Sigmoid colon (tissue), 7 donors: ENCODE results near the gene FKTN. TPM values are rescaled to one million over a fixed set of nuclear protein-coding genes. Genes with fewer than 3 reads are reported as not detected.

Source experiments
- DNase-seq: peaks from one replicate; pipeline ENCODE4 v3.0.0-alpha.2; 2019
- H3K27ac ChIP-seq, 4 donors: fragments of 200-600 bp; sonication (generic); one replicate each; pipeline ENCODE4 v1.5.1; 2016 to 2019; ENCODE audit warnings: mild to moderate bottlenecking in 1 of 4
- H3K27me3 ChIP-seq, 3 donors: fragments of 200-600 bp; sonication (generic); one replicate each; pipeline ENCODE4 v1.5.1; 2019; ENCODE audit warnings: mild to moderate bottlenecking in 1 of 3
- H3K36me3 ChIP-seq, 4 donors: fragments of 200-600 bp; sonication (generic); one replicate each; pipeline ENCODE4 v1.5.1; 2016 to 2019
- H3K4me1 ChIP-seq, 4 donors: fragments of 200-600 bp; sonication (generic); one replicate each; pipeline ENCODE4 v1.5.1; 2017 to 2019
- H3K4me3 ChIP-seq, 4 donors: fragments of 200-600 bp; sonication (generic); one replicate each; pipeline ENCODE4 v1.5.1; 2017 to 2019; ENCODE audit warnings: mild to moderate bottlenecking in 2 of 4, moderate library complexity in 1 of 4
- H3K9me3 ChIP-seq, 4 donors: fragments of 200-600 bp in 3 of 4; sonication (generic) in 3 of 4; one replicate each; pipeline versions ENCODE4 v1.5.1 to v1.6.1; 2013 to 2019
- CTCF ChIP-seq, 4 experiments: fragments of 450-650 bp in 3 of 4; fragments of 200-600 bp in 1 of 4; IDR thresholded peaks; one replicate each; pipeline ENCODE4 v1.5.1; 2016 to 2019; ENCODE audit warnings: antibody characterized with exemption in 4 of 4, mild to moderate bottlenecking in 3 of 4, moderate library complexity in 2 of 4
- EP300 ChIP-seq, 4 donors: sonication (generic); formaldehyde crosslinking; IDR thresholded peaks; one replicate each; pipeline ENCODE4 v1.6.1; 2017; ENCODE audit warnings: antibody characterized with exemption in 4 of 4
- POLR2A ChIP-seq, 2 donors: fragments of 450-650 bp; IDR thresholded peaks; one replicate each; pipeline ENCODE4 v1.6.1; 2016; ENCODE audit warnings: antibody characterized with exemption in 2 of 2, mild to moderate bottlenecking in 2 of 2, moderate library complexity in 2 of 2
- POLR2AphosphoS5 ChIP-seq, 4 donors: sonication (generic); formaldehyde crosslinking; IDR thresholded peaks; one replicate each; pipeline ENCODE4 v1.6.1; 2017; ENCODE audit warnings: antibody characterized with exemption in 4 of 4
- WGBS, 2 donors: extraction: QIAGEN DNeasy Blood & Tissue Kit; methylation state at CpG; one replicate each; pipeline ENCODE4 v1.1.7; 2013; 5-methylcytosine and 5-hydroxymethylcytosine counted together
- intact Hi-C: fragments of 100-400 bp; cut with DNase I; formaldehyde crosslinking; loops from one replicate; pipeline ENCODE4 v1.15.1; 2023
- polyA plus RNA-seq, 3 donors: library from polyadenylated mRNA; stranded (reverse); fragments of 200-250 nt; gene quantifications; one replicate each; pipeline ENCODE4 v1.2.3, GENCODE V29; 2013
- total RNA-seq, 4 donors: library from RNA; depleted of rRNA; stranded (reverse); fragments of >200 nt; gene quantifications; one replicate each; pipeline ENCODE4 v1.1.0, GENCODE V29; 2016
- donor health status: healthy with polysubstance abuse.
- donor health status: Bipolar disorder and iron deficiency.
- donor health status: healthy.

FKTN gene
- total and polyA plus RNA-seq, 7 donors: 0.60 to 13.9 (median 8.0) TPM

GRCh38 chr9:105593145-105593544 lies 35.2 kb downstream of the FKTN start:
- WGBS, 2 donors: 79 to 96% methylated on average over 3 of the region's 3 CpGs
- intact Hi-C loops: no loop called here
- Histone ChIP-seq H3K27me3 (no peaks in the 10 kb centered on the region), H3K4me1 (no peaks in the 10 kb centered on the region), H3K27ac (no peak overlapping the region), H3K36me3 (peaks cover 0 to 29% (median 4%) of the 10 kb centered on the region in 4 donors), H3K4me3 (no peak overlapping the region), H3K9me3 (peaks cover 0 to 12% (median 0%) of the 10 kb centered on the region in 4 donors)
- no peak for DNase-seq
- TF ChIP-seq CTCF (IDR thresholded peaks at IDR 0.05): no peak
- no peak for TF ChIP-seq EP300 (IDR thresholded peaks at IDR 0.05)
- TF ChIP-seq POLR2AphosphoS5 (IDR thresholded peaks at IDR 0.05): no peak
- TF ChIP-seq POLR2A (IDR thresholded peaks at IDR 0.05): no peak

- TF ChIP-seq POLR2A (IDR thresholded peaks at IDR 0.05): no peak
- peak in 3 of 4 experiments; percentile 20 to 50 (median 37) for TF ChIP-seq CTCF (IDR thresholded peaks at IDR 0.05)
- TF ChIP-seq POLR2AphosphoS5 (IDR thresholded peaks at IDR 0.05): no peak
- no peak for TF ChIP-seq EP300 (IDR thresholded peaks at IDR 0.05)
- H3K27ac ChIP-seq: no peak overlapping the region
- DNase-seq: no peak
- intact Hi-C loops: loop anchor here (5.0 kb wide), 1 partner anchor 273 kb away; no protein-coding TSS in a partner anchor
- no peaks in the 10 kb centered on the region for H3K9me3 ChIP-seq
- no peak overlapping the region for H3K4me3 ChIP-seq
- H3K36me3 ChIP-seq: peaks cover 0 to 14% (median 0%) of the 10 kb centered on the region in 4 donors
- H3K27me3 ChIP-seq: no peaks in the 10 kb centered on the region
- WGBS, 2 donors: 62 to 66% methylated on average over 6 of the region's 6 CpGs
- no peaks in the 10 kb centered on the region for H3K4me1 ChIP-seq
Observed at GRCh38 chr9:105608721-105609598, 51.0 kb downstream of the FKTN start.

GRCh38 chr9:105621001-105621400 lies 63.1 kb downstream of the FKTN start:
- no peaks in the 10 kb centered on the region for H3K9me3 ChIP-seq
- TF ChIP-seq CTCF (IDR thresholded peaks at IDR 0.05) (no peak), EP300 (IDR thresholded peaks at IDR 0.05) (no peak), POLR2A (IDR thresholded peaks at IDR 0.05) (no peak)
- H3K27me3 ChIP-seq: no peaks in the 10 kb centered on the region
- H3K4me1 ChIP-seq: no peaks in the 10 kb centered on the region
- intact Hi-C loops: no loop called here
- DNase-seq: no peak
- H3K4me3 ChIP-seq: no peak overlapping the region
- H3K27ac ChIP-seq: no peak overlapping the region
- WGBS, 2 donors: 95% methylated on average over 2 of the region's 2 CpGs
- H3K36me3 ChIP-seq: peaks cover 0 to 27% (median 0%) of the 10 kb centered on the region in 4 donors

- Histone ChIP-seq H3K36me3 (peaks cover 0 to 25% (median 0%) of the 10 kb centered on the region in 4 donors), H3K4me1 (no peaks in the 10 kb centered on the region), H3K27ac (no peak overlapping the region), H3K9me3 (peaks cover 0 to 3% (median 0%) of the 10 kb centered on the region in 4 donors), H3K27me3 (no peaks in the 10 kb centered on the region), H3K4me3 (no peak overlapping the region)
- 85 to 87% methylated on average over 1 of the region's 1 CpG for WGBS, 2 donors
- intact Hi-C loops: no loop called here
- TF ChIP-seq CTCF (IDR thresholded peaks at IDR 0.05) (no peak), POLR2AphosphoS5 (IDR thresholded peaks at IDR 0.05) (no peak), POLR2A (IDR thresholded peaks at IDR 0.05) (no peak), EP300 (IDR thresholded peaks at IDR 0.05) (no peak)
- DNase-seq: no peak
Observed at GRCh38 chr9:105625088-105625487, 67.2 kb downstream of the FKTN start.
